Activated naive CD4-positive, alpha-beta T cell treated with anti-CD3 and anti-CD28 coated beads, Interleukin-2, amount 50 U/mL, for 16 hours (primary cell): ENCODE data around the gene AGMO.

Experiments used
- DNase-seq: peaks from one replicate; pipeline ENCODE4 v3.0.0-alpha.2; 2020

The AGMO gene

DNA sequence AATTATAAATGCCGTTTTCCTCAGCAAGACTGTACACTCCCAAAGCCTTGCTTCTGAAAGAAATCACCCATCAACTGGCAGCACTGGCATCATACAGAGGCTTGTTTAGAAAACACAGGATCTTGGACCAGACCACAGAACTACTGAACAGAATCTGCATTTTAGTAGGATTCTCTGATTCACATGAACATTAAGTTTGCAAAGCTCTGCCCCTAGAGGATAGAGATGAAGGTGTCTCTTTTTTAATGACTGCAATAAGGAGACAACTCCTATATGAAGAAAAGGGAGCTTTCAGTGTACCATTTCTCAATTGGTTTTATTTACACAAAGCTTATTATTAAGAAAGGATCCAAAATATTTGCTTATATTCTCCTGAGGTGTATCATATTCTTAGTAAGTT is 172.7 kb downstream of the AGMO start:
- no peak for DNase-seq

DNA sequence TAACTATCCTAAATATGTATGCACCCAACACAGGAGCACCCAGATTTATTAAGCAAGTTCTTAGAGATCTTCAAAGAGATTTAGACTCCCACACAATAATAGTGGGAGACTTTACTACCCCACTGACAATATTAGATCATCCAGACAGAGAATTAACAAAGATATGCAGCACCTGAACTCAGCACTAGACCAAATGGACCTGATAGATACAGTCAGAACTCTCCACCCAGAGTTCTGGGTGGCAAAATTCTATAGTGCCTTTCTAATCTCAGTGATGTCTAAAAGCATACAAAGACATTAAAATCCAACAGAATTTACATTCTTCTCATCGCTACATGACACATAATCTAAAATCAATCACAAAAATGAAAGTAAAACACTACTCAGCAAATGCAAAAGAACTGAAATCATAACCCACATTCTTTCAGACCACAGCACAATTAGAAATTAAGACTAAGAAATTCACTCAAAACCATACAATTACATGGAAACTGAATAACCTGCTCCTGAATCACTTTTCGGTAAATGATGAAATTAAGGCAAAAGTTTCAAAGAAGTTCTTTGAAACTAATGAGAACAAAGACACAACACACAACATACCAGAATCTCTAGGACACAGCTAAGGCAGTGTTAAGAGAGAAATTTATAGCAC is 183.2 kb downstream of the AGMO start:
- no peak for DNase-seq

DNA sequence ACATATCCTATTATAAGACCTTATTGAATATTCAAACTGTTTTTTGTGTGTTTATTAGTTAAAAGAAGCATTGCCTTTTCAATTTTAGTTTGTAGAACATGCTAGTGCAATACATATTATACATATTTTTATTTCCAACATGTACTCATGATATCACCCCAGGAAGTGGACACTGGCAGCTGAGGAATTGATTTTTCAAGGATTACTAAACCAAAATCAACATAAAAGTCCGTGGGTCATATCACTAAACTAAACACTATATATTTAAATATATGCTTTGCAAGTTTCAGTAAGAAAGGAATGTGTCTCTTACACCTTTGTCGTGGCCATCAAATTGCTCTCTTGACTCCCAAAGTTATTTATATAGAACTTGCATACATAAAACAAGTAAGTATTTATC is 185.2 kb downstream of the AGMO start:
- no peak for DNase-seq

DNA sequence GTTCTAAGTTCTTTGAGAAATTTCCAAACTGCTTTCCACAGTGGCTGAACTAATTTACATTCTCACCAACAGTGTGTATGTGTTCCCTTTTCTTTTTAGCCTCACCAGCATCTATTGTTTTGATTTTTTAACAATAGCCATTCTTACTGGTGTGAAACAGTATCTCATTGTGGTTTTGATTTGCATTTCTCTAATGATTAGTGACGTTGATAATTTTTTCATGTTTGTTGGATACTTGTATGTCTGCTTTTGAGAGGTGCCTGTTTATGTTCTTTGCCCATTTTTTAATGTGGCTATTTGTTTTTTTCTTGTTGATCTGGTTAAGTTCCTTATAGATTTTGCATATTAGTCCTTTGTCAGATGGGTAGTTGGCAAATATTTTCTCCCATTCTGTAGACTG is 191.4 kb downstream of the AGMO start:
- DNase-seq = no peak

DNA sequence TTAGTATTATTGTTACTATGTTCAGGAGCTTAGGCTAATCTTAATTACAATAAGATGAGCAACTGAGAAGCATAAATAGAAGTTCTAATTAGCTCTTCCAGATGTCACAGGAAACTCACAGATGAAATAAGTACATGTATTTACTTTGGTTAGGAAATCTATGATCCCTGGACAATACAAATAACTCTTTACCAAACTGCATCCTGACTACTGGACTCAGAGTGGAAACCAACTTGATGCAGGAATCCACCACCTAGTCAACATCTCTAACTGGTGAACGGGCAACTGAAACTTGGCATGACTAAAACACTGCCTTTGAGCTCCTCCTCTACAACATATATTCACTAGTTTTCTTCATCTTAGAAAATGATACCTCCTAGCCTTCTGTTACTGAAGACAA is 193.2 kb downstream of the AGMO start:
- no peak for DNase-seq

DNA sequence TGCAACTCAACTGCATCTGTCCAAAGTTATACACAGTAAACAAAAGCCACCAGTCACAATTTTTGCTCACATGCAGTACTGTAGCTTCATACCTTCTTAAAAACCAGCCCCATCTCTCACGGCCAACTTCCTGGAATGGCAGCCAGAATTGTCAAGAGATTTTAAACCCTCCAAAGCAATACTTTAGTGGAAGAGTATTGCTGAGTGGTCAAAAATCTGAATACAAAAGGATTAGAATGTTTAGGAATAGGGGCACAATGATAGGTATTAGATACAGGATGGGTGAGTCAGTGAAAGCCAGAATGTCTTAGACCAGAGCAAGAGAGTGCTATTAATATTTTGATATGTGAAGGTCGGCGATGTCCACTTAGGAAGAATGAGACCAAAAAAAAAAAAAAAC is 193.9 kb downstream of the AGMO start:
- no peak for DNase-seq

DNA sequence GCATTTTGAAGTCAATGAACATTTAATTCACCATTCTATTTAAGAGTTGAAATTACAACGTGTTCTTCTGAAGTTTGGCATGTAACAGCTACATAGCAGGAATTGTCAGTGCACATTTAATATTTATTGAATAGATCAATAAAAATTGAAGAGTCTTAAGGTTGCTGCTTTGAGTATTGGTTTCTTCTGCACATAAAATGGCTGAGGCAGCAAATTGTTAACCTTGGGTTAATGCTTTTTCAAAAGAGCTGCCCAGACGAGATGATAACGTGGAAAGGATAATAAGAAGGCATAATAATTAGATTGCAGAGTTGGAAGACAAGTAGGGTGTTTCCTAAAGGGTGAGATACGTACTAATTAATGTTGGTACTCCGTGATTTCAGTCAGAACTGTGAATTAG is 203.7 kb downstream of the AGMO start:
- no peak for DNase-seq

DNA sequence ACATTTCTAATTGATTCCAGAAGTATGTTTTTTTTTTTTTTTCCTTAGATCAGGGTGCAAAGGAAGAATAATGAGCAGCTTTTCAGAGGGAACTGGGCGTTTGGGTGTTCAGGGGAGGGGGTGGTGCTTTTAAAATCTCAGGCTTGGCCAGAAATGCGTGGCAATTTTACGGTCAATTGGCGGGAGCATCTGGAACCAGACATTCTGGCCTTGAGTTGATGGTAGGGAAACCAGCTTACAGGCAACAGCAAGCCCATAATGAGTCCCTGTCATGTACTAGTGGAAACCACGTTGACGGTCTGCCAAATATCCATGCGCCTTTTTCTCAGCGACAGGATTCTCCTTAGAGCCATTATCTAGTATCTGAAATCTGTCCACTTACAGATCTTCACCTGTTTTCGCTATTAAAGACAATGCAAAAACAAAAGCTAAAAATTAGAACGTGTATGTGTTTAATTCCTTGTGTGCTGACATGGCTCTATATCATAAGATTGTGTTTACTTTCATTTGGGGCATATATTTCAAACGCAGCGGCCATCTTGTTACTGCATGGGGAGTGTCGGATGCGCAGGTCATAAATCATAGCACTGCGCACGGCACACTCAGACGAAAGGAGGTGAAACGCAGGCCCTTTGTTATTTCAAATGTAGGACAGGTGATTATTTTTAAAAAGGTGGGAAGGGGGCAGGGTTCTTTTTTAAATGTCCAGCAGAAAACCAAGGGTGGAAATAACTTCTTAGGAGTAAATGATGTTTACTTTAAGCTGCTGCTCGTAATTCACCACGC is 209.2 kb downstream of the AGMO start:
- no peak for DNase-seq

DNA sequence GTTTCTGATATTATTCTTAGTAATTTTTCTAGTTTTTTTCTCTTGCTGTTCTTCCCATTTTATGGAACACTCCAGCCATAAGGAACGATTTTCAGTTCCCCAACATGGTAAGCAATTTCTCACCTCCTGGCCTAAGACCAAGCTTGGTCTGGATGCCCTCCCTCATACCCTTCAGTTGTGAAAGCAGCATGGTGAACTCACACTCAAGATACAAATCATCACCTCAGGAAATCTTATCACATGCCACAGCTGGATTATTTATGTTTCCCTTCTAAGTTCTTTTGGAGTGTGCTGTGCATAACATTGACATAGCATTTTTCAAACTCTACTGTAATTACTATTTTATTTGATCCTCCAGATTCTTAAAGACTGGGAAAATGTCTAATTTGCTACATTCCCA is 216.6 kb downstream of the AGMO start:
- no peak for DNase-seq

DNA sequence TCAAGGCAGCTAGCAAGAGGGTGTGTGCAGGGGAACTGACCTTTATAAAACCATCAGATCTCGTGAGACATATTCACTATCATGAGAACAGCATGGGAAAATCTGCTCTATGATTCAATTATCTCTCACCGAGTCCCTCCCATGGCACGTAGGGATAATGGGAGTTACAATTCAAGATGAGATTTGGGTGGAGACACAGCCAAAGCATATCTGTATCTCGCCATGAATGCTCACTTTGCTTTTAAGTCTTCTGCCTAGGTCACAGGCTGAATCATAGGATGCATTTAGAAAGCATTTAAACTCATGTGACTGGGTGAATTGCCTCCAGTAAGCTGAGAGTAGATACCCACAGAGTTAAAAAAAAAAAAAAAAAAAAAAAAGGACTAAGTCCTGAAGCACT is 220.0 kb downstream of the AGMO start:
- DNase-seq = no peak

DNA sequence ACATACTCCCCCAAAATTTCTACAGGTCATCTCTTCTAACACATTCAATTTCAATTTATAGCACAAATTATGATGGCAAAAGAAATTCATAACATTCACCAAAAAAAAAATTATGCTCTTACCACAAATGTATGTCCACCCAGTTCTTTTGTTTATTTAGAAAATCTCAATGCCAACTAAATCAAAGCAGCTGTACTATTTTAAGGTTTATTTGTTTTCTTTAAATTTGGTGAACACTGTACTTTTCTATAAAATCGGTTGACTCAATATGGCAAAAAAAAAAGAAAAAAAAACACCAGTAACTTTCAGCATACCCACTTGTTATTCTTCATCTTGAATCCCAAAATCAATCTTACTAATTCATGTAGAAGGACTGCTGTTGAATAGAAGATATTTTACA is 225.7 kb downstream of the AGMO start:
- no peak for DNase-seq

DNA sequence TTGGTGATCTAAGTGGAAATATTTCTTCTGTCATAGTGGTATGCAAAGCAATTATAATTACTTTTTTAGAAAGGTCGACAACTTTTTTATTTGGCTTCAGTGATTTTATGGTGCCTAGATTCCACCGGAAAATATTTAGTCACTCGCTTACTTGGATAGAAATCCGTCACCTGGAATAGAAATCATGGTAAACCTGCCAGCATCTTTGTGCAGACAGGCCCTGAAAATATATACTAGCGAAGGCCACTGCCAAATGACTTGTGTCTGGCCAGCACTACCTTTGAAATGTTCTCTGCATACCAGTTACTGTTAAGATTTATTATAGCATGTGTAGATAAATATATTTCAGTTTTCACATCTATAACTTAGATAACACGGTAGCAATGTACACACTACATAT is 226.4 kb downstream of the AGMO start:
- DNase-seq = no peak

DNA sequence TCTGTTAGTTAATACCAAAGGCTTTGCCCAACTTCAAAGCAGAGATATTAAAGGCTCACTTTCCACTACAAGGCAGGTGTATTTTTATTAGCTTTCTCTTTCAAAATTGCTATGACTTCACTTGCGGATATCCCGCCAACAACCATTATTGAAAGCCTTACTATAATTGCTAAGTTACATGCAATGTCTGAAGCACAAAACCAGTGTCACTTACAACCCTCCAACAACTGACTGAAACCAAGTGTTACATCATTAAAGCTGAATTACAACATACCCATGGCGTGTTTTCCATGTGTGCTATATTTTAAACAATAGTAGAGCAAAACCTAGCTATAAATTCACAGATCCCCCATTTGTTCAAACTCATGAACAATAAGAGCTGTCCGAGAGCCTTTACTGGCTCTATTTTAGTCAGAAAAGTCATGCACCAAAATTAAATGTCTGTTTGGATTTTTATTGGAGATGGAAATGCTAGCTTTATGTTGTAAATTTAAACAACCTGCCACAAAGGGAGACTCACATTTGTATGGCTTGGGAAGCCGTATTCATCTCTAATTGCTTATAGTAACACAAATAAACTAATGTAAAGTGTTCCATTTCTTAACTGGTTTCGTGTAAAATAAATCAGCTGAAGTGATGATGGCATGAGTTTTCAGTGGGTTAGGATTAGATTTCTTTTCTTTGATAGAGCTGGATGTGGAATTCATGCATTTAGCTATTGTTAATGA is 227.1 kb downstream of the AGMO start:
- no peak for DNase-seq

DNA sequence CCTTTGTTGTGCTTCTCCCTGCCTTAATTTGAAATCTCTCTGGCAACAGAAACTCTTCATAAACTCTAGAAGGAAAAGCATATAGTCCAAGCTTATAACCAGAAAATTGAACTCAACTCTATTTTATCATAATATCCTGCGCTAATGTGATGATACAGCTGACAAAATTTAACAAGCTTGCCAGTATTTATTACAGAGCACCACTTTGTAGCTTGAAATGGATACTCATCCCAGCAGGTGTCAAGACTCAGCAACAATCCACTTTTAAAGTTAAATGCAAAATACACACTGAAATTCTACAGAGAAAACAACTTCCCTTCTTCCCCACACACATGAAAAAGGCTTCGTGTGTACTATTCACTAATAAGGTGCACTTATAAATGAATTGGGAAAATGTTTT is 228.9 kb downstream of the AGMO start:
- DNase-seq = no peak

DNA sequence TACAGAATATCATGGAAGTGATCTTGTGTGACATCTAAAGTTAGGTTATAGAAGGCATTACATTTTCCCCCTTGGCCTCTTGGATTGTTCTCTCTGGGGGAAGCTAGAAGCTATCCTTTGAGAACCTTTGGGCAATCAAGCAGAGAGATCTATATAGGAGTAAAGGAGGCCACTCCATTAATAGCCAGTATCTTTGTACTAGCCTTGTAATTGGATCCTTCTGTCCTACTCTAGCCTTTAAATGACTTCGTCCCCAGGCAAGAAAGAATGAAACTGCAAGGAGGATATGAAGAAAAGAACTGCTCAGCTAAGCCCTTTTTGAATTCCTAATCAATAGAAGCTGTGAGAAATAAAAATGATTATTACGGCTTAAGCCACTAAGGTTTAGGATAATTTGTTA is 230.9 kb downstream of the AGMO start:
- no peak for DNase-seq

DNA sequence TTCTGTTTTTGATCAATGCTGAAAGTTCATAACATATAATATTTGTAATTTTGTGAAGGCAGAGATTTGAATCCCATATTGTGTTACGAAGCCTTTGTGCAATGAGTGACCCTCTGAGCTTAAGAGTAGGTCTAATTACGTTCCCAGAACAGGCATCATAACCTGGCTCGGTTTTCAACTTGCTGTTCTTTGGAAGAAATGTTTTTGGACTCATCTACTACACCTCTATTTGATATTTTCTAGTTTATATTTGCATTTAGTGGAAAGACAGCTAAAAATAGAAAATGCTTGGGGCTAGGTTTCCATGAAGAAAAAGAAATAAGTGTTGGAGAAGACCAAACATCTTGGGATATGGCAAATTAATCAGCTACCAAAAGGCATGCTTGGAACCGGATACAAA is 234.8 kb downstream of the AGMO start:
- DNase-seq = no peak

DNA sequence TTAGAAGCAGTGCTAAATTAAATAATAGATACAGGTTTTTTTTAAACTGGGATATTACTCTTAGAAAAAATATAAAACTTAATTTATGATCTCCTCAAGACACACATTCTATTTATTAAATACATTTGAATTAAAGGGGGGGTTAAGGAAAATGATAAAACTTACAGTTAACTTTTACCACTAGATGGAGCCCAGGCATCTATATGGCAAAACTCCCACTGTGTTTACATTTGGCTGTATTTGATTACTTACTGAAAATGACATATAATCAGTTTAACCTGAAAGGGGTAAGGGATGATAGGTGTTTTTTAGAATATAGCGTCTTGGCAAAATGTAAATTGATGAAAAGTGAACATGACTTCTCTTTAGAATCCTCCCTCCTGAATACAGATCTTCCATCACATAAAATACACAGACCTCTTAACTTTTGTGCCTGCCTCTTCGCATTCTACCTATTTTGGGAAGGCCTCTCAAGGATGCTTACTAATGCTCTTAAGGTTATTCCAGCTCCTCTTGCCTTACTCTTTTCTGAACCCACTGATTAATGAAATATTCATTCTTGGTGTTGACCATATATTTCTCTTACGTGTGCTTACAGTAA is 235.7 kb downstream of the AGMO start:
- no peak for DNase-seq

DNA sequence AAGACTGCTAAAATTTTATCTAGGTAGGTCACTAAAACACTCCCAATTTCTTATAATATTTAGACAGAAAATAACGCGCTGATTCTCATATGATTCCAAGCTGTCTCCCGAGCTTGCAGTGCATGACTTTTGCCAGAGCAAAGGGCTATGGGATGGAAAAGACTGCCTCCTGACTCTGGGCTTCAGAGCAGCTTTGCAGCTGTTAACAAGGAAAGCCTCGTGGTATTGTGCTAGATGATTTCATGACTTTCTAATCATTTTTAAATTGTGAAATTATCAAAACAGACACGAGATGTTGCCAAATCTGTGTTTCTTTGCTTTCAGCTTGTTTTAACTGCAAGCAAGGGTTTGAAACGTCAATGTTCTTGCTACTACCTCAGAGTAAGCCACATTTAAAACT is 238.3 kb downstream of the AGMO start:
- no peak for DNase-seq

DNA sequence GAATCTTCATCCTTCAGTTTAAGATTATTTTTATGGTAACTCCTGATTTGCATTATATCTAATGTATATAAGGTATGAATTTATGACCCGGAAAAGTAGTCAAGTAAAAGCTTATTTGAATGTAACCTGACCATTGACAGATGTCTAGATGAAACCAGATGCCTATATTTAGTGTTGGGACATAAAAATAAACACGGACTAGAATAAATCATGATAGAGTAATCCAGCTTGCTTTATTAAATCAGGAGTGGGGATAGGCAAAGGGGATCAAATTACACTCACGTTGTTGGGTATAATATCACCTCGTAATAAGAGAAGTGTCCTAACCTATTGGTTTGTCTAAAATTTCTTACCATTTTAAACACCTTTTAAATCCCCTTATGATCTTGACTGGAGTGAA is 244.6 kb downstream of the AGMO start:
- no peak for DNase-seq

DNA sequence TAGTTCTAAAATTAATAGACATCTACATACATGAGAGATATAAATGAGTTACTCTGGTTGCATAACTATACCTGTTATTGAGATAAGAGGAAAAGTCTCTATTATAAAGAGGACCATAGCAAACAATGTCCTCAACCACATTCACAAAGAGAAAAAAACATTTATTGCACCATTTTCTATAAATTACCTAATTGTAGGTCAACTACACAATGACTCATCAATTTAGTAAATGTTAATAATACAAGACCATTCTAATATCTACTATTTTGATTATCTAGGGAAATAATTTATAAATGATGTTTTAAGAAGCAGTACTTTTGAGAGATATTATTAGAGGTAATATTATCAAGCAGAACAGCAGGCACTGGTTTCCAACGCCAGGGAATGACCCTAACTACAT is 246.1 kb downstream of the AGMO start:
- no peak for DNase-seq

DNA sequence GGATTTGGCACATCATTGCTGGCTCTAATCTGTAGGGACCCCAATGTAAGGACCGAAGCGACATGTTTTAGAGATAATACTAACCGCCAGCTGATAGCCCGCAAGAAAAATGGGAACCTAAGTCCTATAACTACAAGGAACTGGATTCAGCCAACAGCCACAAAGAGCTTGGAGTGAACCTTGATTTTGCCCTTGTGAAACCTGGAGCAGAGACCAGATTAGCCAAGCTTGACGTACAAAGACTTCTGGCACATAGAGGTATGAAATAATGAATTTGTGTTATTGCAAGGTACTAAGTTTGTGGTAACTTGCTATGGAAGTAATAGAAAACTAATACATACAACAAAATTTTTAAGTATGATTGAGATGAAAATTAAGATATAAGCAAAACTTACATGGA is 246.9 kb downstream of the AGMO start:
- no peak for DNase-seq

DNA sequence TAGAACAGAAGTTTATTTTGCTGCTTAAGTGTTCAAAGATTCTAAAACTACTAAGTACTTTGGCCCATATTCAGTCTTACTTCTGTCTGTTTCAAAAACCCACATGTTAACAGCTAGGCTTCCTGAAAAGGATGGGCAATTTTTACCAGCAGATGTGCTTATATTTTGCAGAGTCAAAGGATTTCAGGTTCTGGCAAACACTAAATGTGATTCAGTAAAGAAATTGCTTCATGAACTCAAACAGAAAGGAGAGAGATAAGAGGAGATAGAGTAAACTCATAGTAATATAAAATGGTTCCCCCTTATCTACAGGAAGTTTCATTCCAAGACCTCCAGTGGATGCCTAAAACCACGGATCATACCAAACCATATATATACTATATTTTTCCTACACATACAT is 248.5 kb downstream of the AGMO start:
- DNase-seq = no peak

DNA sequence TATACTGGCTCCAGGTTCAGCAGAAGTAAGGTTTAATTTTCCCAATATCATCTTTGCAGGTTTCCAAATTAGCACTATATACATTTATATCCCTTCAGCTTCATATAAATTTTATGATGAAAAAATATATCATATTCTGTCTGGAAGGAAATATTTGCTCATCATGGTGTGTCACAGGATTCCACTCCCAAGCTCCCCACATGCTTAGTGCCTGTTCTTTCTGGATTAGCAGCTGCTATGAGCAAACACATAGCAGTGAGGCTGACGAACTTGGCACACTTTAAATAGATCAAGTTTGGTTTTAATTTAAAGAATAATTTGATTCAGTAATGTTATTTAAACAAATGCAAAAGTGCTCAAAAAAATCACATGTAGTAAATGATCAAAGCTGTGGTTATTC is 251.9 kb downstream of the AGMO start:
- no peak for DNase-seq

DNA sequence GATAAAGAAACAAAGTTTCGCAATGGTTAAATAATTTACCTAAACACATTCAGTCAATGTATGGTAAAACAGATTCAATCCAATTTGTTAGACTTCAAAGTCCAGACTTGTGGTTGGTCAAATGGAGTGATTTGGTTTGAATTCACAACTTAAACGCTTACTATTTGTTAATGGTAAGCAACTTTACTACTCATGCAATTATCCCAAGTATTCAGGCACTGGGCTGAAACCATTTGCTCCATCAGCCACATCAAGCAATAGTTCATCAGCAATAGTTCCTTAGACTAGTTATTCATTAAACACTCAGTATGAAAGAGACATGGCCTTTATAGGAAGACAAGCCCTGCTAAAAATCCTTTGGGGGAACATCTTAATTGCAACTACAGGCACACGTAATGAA is 253.0 kb downstream of the AGMO start:
- no peak for DNase-seq
